ENCODE measurements around the gene APOBEC3G.

Gene APOBEC3G

DNA sequence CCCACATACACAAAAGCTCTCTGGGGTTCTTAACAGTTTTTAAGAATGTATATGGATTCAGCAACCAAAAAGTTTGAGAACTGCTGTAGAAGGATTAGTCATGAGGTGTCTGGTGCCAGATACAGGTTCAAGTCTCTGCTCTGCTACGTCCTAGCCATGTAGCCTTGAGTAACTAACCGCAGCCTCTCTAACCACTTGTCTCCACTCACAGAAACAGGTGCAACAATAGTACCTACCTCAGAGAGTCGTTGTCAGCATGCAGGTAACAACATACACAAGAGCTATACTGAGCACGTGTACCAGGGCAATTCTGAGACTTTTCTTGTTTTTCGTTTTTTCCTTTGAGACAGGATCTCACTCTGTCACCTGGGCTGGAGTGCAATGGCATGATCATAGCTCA is 48.5 kb downstream of the APOBEC3G start:
- no peak for DNase-seq (ENCODE audit: low read depth)

- DNase-seq (ENCODE audit: low read depth) = no peak
Observed at GRCh38 chr22:39128508-39128907, 51.4 kb downstream of the APOBEC3G start.

GRCh38 chr22:39129081-39129480 is 52.0 kb downstream of the APOBEC3G start:
- no peak for DNase-seq (ENCODE audit: low read depth)

DNA sequence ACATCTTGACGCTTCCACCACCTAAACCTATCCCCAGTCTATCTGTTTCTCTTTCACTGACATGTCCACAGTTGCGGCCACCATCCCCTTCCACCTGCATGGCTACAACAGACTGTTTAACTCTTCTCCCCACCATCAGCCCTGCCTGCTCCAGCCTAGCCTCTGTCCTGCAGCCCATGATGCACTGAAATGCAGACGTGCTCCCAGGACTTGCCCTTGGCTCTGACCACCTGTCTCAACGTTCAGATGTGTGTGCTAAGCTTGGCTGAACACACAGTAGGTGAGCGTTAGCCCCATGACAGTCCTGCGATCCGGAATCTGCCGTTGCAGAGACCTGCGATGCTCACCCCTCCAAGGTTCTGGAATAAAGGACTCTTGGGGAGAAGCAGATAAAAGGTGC is 52.7 kb downstream of the APOBEC3G start:
- DNase-seq (ENCODE audit: low read depth) = no peak

- no peak for DNase-seq (ENCODE audit: low read depth)
Observed at GRCh38 chr22:39130152-39130704, 53.2 kb downstream of the APOBEC3G start.

GRCh38 chr22:39130892-39131855 is 54.1 kb downstream of the APOBEC3G start:
- DNase-seq (ENCODE audit: low read depth) = no peak

GRCh38 chr22:39132281-39132680 is 55.2 kb downstream of the APOBEC3G start:
- DNase-seq (ENCODE audit: low read depth) = no peak

GRCh38 chr22:39132871-39133524 is 55.9 kb downstream of the APOBEC3G start:
- DNase-seq (ENCODE audit: low read depth) = no peak

DNA sequence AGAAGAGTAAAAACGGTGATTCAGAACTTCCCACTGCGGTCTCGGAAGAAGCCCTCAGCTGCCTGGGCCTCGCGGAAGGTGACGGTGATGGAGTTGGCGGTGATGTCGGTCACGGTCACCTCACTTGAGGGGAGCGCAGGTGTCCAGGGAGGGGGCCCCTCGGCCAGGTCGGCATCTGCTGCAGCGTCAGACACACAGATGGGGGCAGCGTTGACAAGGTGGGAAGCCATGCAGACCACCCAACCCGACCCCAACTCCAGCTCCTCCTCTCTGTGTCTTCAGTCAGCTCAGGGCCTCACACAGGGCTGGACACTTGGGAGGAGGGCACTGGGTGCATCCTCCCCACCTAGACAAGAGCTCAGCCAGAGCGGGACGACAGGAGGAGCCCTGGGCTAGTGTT is 56.8 kb downstream of the APOBEC3G start:
- no peak for DNase-seq (ENCODE audit: low read depth)

DNA sequence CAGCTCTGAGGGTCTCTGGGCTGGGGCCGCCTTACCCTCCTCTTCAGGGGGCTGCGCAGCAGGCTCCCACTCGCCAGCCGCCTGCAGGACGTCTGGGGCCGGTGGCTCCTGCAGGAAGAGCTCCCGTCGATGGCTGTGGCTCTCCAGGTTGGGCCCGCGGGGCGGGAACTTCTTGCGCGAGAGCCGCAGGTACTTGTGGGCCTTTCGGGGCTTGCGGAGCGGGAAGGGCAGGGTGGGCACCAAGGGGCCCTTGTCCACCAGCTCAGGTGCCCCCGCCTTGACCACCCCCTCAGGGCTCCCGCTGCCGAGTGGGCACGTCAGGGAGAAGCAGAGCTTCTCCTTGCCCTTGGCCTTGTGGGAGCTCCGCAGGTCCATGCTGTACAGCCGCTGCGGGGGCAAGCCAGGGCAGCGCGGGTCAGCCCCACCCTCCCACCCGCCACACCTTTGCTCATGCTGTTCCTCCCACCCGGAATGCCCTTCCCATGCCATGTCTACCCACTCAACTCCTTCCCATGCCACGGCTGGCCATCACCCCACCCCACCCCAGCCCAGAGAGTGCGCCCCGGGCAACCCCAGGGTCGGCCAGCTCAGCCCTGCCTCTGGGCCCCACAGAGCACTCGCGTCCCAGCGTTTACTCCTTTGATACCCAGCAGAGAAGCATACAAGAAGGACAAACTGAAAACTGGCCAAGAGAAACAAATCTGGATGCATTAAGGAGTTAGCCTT is 57.5 kb downstream of the APOBEC3G start:
- DNase-seq (ENCODE audit: low read depth) = no peak

GRCh38 chr22:39135092-39135896 is 58.2 kb downstream of the APOBEC3G start:
- no peak for DNase-seq (ENCODE audit: low read depth)

GRCh38 chr22:39136317-39136716 is 59.2 kb downstream of the APOBEC3G start:
- DNase-seq (ENCODE audit: low read depth) = no peak
